ENCODE data around the gene METTL13.

GRCh38 chr1:171742577-171742922 is 38.9 kb upstream of the METTL13 start:
- TF ChIP-seq CTCF (conservative IDR thresholded peaks at IDR 0.05; ENCODE audit: low read depth, low read length) (no peak), EZH2 (IDR thresholded peaks at IDR 0.05; ENCODE audit: borderline replicate concordance, low read depth, low read length, poor library complexity, severe bottlenecking) (no peak)

Data from A673 (cell line).